Esophagus squamous epithelium (tissue), 4 donors: ENCODE data around the gene IPO8.

Experiments used
- CTCF ChIP-seq, 6 experiments: fragments of 450-650 bp in 4 of 6; fragments of 200-600 bp in 2 of 6; sonication (generic) in 2 of 6; IDR thresholded peaks; one replicate each; pipeline ENCODE4 v1.5.1; 2016 to 2019; ENCODE audit warnings: antibody characterized with exemption in 6 of 6, mild to moderate bottlenecking in 4 of 6, moderate library complexity in 4 of 6
- POLR2A ChIP-seq, 4 donors: fragments of 450-650 bp; IDR thresholded peaks; one replicate each; pipeline ENCODE4 v1.6.1; 2017; ENCODE audit warnings: antibody characterized with exemption in 4 of 4, mild to moderate bottlenecking in 4 of 4, moderate library complexity in 3 of 4

- no peak for TF ChIP-seq CTCF (IDR thresholded peaks at IDR 0.05)
- TF ChIP-seq POLR2A (IDR thresholded peaks at IDR 0.05), result no peak
Measured at GRCh38 chr12:30696486-30696885, 817 bp upstream of the IPO8 start.
